ENCODE data around the gene CACNA1B.

DNA sequence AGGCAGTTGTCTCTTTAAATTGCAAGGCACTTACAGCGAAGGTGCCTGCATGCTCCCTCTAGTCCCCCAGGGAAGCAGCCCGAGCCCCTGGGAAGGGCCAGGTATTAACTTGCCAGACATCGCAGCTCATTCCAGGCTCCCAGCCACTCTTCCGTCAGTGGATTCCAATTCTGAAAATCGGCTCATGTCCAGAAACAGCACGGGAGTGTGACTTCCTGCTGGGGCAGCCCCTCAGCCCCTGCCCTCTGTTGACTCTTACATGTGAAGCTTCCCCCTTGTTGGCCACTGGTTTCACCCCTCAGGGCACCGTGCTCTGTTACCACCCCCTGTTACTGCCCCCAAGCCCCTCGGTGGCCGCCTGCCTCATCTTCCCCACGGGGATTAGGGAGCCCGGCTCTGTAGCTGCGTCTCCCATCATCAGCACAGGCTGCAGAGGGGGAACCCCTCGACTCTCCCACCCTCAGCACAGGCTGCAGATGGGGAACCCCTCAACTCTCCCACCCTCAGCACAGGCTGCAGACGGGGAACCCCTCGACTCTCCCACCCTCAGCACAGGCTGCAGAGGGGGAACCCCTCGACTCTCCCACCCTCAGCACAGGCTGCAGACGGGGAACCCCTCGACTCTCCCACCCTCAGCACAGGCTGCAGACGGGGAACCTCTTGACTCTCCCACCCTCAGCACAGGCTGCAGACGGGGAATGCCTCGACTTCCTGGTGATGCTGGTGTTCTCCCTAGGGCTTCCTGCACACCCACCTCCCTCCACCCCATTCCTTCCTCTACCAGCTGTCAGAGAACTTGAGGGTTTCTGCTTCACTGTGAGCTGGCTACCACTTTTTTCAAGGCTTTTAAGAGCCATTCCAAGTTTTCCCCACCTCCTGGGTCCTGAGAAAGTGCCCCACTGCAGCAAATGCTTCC is 11.1 kb upstream of the CACNA1B start:
- TF ChIP-seq, protein P1, sequence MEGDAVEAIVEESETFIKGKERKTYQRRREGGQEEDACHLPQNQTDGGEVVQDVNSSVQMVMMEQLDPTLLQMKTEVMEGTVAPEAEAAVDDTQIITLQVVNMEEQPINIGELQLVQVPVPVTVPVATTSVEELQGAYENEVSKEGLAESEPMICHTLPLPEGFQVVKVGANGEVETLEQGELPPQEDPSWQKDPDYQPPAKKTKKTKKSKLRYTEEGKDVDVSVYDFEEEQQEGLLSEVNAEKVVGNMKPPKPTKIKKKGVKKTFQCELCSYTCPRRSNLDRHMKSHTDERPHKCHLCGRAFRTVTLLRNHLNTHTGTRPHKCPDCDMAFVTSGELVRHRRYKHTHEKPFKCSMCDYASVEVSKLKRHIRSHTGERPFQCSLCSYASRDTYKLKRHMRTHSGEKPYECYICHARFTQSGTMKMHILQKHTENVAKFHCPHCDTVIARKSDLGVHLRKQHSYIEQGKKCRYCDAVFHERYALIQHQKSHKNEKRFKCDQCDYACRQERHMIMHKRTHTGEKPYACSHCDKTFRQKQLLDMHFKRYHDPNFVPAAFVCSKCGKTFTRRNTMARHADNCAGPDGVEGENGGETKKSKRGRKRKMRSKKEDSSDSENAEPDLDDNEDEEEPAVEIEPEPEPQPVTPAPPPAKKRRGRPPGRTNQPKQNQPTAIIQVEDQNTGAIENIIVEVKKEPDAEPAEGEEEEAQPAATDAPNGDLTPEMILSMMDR (IDR thresholded peaks at IDR 0.05), result no peak
- no peak for TF ChIP-seq POLR2AphosphoS5 (IDR thresholded peaks at IDR 0.05; ENCODE audit: insufficient read depth in 1 of 2, low read depth in 1 of 2)
- TF ChIP-seq POLR2A (IDR thresholded peaks at IDR 0.05), result no peak

All from vagina (tissue), 2 donors.